ENCODE data around the gene KDM7A.

KDM7A gene

DNA sequence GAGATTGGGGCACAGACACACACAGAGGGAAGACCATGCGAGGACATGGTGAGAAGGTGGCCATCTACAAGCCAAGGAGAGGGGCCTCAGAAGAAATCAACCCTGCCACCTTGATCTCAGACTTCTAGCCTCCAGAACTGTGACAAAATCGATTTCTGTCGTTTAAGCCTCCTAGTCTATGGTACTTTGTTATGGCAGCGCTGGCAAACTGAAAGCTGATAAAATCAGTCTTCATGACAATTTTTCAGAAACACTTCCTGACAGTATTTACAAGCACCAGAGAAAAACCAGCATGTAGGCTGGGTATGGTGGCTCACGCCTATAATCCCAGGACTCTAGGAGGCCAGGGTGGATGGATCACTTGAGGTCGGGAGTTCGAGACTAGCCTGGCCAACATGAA is 118.3 kb downstream of the KDM7A start:
- ChIA-PET CTCF (no interaction called here), POLR2A (interaction anchor here (0.6 kb wide), 1 partner anchor 1045 kb away, joined by 3 read pairs; no protein-coding TSS in a partner anchor)
- H3K27ac ChIP-seq (ENCODE audit: extremely low read depth, low read depth, low read length) = no peak overlapping the region
- no peaks in the 10 kb centered on the region for H3K36me3 ChIP-seq (ENCODE audit: control insufficient read depth in 2 of 2, insufficient read depth in 1 of 2, low read length in 2 of 2)
- no peaks in the 10 kb centered on the region for H3K9me3 ChIP-seq (ENCODE audit: control insufficient read depth, insufficient read depth, low read depth, low read length)
- H3K4me1 ChIP-seq (ENCODE audit: control insufficient read depth, insufficient read depth, low read length) = no peaks in the 10 kb centered on the region
- TF ChIP-seq, protein P1, sequence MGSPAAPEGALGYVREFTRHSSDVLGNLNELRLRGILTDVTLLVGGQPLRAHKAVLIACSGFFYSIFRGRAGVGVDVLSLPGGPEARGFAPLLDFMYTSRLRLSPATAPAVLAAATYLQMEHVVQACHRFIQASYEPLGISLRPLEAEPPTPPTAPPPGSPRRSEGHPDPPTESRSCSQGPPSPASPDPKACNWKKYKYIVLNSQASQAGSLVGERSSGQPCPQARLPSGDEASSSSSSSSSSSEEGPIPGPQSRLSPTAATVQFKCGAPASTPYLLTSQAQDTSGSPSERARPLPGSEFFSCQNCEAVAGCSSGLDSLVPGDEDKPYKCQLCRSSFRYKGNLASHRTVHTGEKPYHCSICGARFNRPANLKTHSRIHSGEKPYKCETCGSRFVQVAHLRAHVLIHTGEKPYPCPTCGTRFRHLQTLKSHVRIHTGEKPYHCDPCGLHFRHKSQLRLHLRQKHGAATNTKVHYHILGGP (tag by site-specific recombination; IDR thresholded peaks at IDR 0.05) = no peak
- peak; percentile 7; the same call in 1 of the 2 replicates for TF ChIP-seq ZNF585B (tag by site-specific recombination; IDR thresholded peaks at IDR 0.05)
- no peak overlapping the region for H3K4me3 ChIP-seq (ENCODE audit: low read depth, low read length)

DNA sequence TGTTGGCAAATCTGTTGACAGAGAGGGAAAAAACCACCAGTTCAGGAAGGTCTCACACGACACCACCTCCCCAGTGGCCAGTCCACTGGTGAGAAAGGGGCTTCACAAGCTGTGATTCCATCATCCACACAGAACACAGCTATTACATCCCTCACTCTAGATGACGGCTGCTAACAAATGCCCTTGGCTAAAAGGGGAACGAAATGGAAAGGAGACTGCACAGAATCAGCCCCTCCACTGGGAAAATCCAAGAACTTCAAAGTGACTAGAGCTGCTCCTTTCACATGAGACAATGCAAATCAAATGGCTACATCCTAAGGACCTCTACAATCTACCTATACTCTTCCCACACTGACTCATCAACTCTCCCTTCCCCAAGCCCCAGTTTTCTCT is 119.6 kb downstream of the KDM7A start:
- TF ChIP-seq, protein P2, sequence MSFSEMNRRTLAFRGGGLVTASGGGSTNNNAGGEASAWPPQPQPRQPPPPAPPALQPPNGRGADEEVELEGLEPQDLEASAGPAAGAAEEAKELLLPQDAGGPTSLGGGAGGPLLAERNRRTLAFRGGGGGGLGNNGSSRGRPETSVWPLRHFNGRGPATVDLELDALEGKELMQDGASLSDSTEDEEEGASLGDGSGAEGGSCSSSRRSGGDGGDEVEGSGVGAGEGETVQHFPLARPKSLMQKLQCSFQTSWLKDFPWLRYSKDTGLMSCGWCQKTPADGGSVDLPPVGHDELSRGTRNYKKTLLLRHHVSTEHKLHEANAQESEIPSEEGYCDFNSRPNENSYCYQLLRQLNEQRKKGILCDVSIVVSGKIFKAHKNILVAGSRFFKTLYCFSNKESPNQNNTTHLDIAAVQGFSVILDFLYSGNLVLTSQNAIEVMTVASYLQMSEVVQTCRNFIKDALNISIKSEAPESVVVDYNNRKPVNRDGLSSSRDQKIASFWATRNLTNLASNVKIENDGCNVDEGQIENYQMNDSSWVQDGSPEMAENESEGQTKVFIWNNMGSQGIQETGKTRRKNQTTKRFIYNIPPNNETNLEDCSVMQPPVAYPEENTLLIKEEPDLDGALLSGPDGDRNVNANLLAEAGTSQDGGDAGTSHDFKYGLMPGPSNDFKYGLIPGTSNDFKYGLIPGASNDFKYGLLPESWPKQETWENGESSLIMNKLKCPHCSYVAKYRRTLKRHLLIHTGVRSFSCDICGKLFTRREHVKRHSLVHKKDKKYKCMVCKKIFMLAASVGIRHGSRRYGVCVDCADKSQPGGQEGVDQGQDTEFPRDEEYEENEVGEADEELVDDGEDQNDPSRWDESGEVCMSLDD (tag by site-specific recombination; IDR thresholded peaks at IDR 0.05) = no peak
- no peak for TF ChIP-seq ZNF223 (tag by site-specific recombination; IDR thresholded peaks at IDR 0.05)
- TF ChIP-seq ZSCAN23 (tag by site-specific recombination; IDR thresholded peaks at IDR 0.05) = no peak
- TF ChIP-seq, protein P3, sequence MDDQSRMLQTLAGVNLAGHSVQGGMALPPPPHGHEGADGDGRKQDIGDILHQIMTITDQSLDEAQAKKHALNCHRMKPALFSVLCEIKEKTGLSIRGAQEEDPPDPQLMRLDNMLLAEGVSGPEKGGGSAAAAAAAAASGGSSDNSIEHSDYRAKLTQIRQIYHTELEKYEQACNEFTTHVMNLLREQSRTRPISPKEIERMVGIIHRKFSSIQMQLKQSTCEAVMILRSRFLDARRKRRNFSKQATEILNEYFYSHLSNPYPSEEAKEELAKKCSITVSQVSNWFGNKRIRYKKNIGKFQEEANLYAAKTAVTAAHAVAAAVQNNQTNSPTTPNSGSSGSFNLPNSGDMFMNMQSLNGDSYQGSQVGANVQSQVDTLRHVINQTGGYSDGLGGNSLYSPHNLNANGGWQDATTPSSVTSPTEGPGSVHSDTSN (CRISPR knock-in tag; IDR thresholded peaks at IDR 0.05) = no peak
- TF ChIP-seq PRDM1 (tag by site-specific recombination; IDR thresholded peaks at IDR 0.05) = peak; percentile 42; the same call in 1 of the 2 replicates
- no peak for TF ChIP-seq ZNF561 (tag by site-specific recombination; IDR thresholded peaks at IDR 0.05; ENCODE audit: borderline replicate concordance)
- POLR2A ChIA-PET = no interaction called here
- CTCF ChIA-PET = interaction anchor here (0.6 kb wide), 1 partner anchor 862 kb away, joined by 5 read pairs; no protein-coding TSS in a partner anchor
- H3K4me1 ChIP-seq (ENCODE audit: control insufficient read depth, insufficient read depth, low read length) = no peaks in the 10 kb centered on the region
- no peak overlapping the region for H3K27ac ChIP-seq (ENCODE audit: extremely low read depth, low read depth, low read length)
- no peak overlapping the region for H3K4me3 ChIP-seq (ENCODE audit: low read depth, low read length)
- no peaks in the 10 kb centered on the region for H3K9me3 ChIP-seq (ENCODE audit: control insufficient read depth, insufficient read depth, low read depth, low read length)
- no peaks in the 10 kb centered on the region for H3K36me3 ChIP-seq (ENCODE audit: control insufficient read depth in 2 of 2, insufficient read depth in 1 of 2, low read length in 2 of 2)

DNA sequence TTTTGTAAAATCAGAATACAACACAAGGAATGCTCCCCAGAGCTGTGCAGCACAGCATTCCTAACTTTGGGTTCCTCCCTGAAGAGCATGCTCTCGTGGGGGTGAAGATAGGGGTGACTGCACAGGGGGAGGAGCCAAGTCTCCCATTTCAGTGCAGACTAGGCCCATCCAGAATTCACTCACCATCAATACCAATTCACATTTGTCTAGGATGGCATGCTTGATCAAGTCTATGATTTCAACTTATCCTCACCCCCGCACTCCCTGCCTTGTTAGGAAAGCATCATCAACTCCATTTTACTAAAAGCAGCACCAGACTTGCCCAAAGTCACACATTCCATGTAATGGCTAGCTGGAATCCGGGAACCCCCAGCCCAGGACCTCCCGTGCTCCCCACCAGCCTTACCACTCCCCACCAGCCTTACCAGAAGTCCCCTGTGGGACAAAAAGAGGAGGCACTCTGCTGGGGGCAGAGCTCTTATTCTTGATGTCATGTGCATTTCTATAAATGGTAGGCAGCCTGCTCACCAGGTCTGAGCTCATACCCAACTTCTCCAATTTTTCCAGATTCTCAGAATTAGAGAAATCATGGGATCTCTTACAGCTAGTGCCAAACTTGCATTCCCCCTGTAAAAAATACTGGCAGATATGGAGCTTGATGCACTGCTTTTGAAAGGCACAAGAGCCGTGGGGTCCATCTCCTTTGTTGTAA is 120.2 kb downstream of the KDM7A start:
- no peaks in the 10 kb centered on the region for H3K4me1 ChIP-seq (ENCODE audit: control insufficient read depth, insufficient read depth, low read length)
- CTCF ChIA-PET = no interaction called here
- TF ChIP-seq, protein P4, sequence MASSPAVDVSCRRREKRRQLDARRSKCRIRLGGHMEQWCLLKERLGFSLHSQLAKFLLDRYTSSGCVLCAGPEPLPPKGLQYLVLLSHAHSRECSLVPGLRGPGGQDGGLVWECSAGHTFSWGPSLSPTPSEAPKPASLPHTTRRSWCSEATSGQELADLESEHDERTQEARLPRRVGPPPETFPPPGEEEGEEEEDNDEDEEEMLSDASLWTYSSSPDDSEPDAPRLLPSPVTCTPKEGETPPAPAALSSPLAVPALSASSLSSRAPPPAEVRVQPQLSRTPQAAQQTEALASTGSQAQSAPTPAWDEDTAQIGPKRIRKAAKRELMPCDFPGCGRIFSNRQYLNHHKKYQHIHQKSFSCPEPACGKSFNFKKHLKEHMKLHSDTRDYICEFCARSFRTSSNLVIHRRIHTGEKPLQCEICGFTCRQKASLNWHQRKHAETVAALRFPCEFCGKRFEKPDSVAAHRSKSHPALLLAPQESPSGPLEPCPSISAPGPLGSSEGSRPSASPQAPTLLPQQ (tag by site-specific recombination; IDR thresholded peaks at IDR 0.05) = no peak
- TF ChIP-seq ZNF791 (tag by site-specific recombination; IDR thresholded peaks at IDR 0.05) (no peak), KLF7 (tag by site-specific recombination; IDR thresholded peaks at IDR 0.05; ENCODE audit: borderline replicate concordance) (no peak), ZBTB20 (tag by site-specific recombination; IDR thresholded peaks at IDR 0.05) (no peak), ZNF138 (tag by site-specific recombination; IDR thresholded peaks at IDR 0.05; ENCODE audit: borderline replicate concordance) (no peak), ZNF837 (tag by site-specific recombination; IDR thresholded peaks at IDR 0.05) (no peak), SP2 (tag by site-specific recombination; IDR thresholded peaks at IDR 0.05) (no peak), ZNF292 (tag by site-specific recombination; IDR thresholded peaks at IDR 0.05; ENCODE audit: borderline replicate concordance, low read depth) (no peak), ZNF394 (tag by site-specific recombination; IDR thresholded peaks at IDR 0.05; ENCODE audit: borderline replicate concordance) (no peak), GLIS2 (tag by site-specific recombination; IDR thresholded peaks at IDR 0.05) (no peak), ZNF214 (tag by site-specific recombination; IDR thresholded peaks at IDR 0.05; ENCODE audit: borderline replicate concordance) (no peak), RBAK (tag by site-specific recombination; IDR thresholded peaks at IDR 0.05) (no peak), ZNF776 (tag by site-specific recombination; IDR thresholded peaks at IDR 0.05; ENCODE audit: borderline replicate concordance) (no peak), ZNF544 (tag by site-specific recombination; IDR thresholded peaks at IDR 0.05) (no peak)
- TF ChIP-seq, protein P5, sequence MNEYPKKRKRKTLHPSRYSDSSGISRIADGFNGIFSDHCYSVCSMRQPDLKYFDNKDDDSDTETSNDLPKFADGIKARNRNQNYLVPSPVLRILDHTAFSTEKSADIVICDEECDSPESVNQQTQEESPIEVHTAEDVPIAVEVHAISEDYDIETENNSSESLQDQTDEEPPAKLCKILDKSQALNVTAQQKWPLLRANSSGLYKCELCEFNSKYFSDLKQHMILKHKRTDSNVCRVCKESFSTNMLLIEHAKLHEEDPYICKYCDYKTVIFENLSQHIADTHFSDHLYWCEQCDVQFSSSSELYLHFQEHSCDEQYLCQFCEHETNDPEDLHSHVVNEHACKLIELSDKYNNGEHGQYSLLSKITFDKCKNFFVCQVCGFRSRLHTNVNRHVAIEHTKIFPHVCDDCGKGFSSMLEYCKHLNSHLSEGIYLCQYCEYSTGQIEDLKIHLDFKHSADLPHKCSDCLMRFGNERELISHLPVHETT (tag by site-specific recombination; IDR thresholded peaks at IDR 0.05) = no peak

More for the DNA sequence above, 120.2 kb downstream of the KDM7A start:
- H3K4me3 ChIP-seq (ENCODE audit: low read depth, low read length) = no peak overlapping the region
- POLR2A ChIA-PET = no interaction called here
- no peaks in the 10 kb centered on the region for H3K9me3 ChIP-seq (ENCODE audit: control insufficient read depth, insufficient read depth, low read depth, low read length)
- no peaks in the 10 kb centered on the region for H3K36me3 ChIP-seq (ENCODE audit: control insufficient read depth in 2 of 2, insufficient read depth in 1 of 2, low read length in 2 of 2)
- H3K27ac ChIP-seq (ENCODE audit: extremely low read depth, low read depth, low read length) = no peak overlapping the region

Measured in HEK293 (cell line).